GM23338 (cell line): Measurements from ENCODE around the gene MAP1LC3A. TPM values are rescaled to one million over a fixed set of nuclear protein-coding genes. Genes with fewer than 3 reads are reported as not detected.

Experiments
- ATAC-seq: fragments of 200-7000 bp; cut with Tn5 transposase; 3 replicates; pipeline ENCODE4 v1.9.1; 2020
- DNase-seq: peaks from one replicate; pipeline ENCODE4 v3.0.0-alpha.2; 2015; ENCODE audit warnings: low spot score
- H2AFZ ChIP-seq: fragments of 200-600 bp; sonication (generic); 2 replicates; pipeline ENCODE4 v1.8.0; 2016; ENCODE audit warnings: antibody characterized with exemption, mild to moderate bottlenecking, moderate library complexity
- H3F3A ChIP-seq: fragments of 200-600 bp; sonication (generic); replicated peaks from 2 replicates; pipeline ENCODE4 v1.8.0; 2017; ENCODE audit warnings: antibody characterized with exemption, mixed run types, low read depth
- H3K27ac ChIP-seq: fragments of 200-600 bp; sonication (generic); 2 replicates; pipeline ENCODE4 v1.6.1; 2016; ENCODE audit warnings: low read depth
- H3K27me3 ChIP-seq: fragments of 200-600 bp; sonication (generic); 2 replicates; pipeline ENCODE4 v1.8.0; 2016; ENCODE audit warnings: mild to moderate bottlenecking, mixed run types, moderate library complexity; ENCODE audit not compliant: insufficient read depth
- H3K36me3 ChIP-seq: fragments of 200-600 bp; sonication (generic); 2 replicates; pipeline ENCODE4 v1.8.0; 2016; ENCODE audit warnings: mild to moderate bottlenecking; ENCODE audit not compliant: insufficient read depth
- H3K4me1 ChIP-seq: fragments of 200-600 bp; sonication (generic); 2 replicates; pipeline ENCODE4 v1.8.0; 2016; ENCODE audit warnings: mild to moderate bottlenecking, moderate library complexity; ENCODE audit not compliant: insufficient read depth
- H3K4me2 ChIP-seq: fragments of 200-600 bp; sonication (generic); 2 replicates; pipeline ENCODE4 v1.7.1; 2017; ENCODE audit warnings: mixed run types
- H3K4me3 ChIP-seq: fragments of 200-600 bp; sonication (generic); 2 replicates; pipeline ENCODE4 v1.6.1; 2016; ENCODE audit warnings: mixed run types
- H3K79me2 ChIP-seq: fragments of 200-600 bp; sonication (generic); replicated peaks from 2 replicates; pipeline ENCODE4 v1.8.0; 2017; ENCODE audit warnings: mild to moderate bottlenecking; ENCODE audit not compliant: insufficient read depth
- H3K9me2 ChIP-seq: fragments of 200-600 bp; sonication (generic); 2 replicates; pipeline ENCODE4 v1.8.0; 2017; ENCODE audit not compliant: insufficient read depth
- H4K20me1 ChIP-seq: fragments of 200-600 bp; sonication (generic); replicated peaks from 2 replicates; pipeline ENCODE4 v1.8.0; 2017; ENCODE audit warnings: mild to moderate bottlenecking; ENCODE audit not compliant: insufficient read depth
- H3K27ac Mint-ChIP-seq: 2 replicates; pipeline ENCODE4 v1.8.0; 2020; ENCODE audit warnings: inconsistent platforms, mild to moderate bottlenecking, moderate library complexity, mixed read lengths
- H3K27me3 Mint-ChIP-seq: 3 replicates; pipeline ENCODE4 v1.8.0; 2022; ENCODE audit warnings: low read depth, mild to moderate bottlenecking, moderate library complexity, mixed read lengths, inconsistent platforms; ENCODE audit not compliant: insufficient read depth, poor library complexity
- H3K36me3 Mint-ChIP-seq: 3 replicates; pipeline ENCODE4 v1.8.0; 2021; ENCODE audit warnings: low read depth, mild to moderate bottlenecking, inconsistent platforms, moderate library complexity, mixed read lengths
- H3K4me1 Mint-ChIP-seq: 3 replicates; pipeline ENCODE4 v1.8.0; 2020; ENCODE audit warnings: mild to moderate bottlenecking, inconsistent platforms, mixed read lengths
- H3K4me3 Mint-ChIP-seq: 3 replicates; pipeline ENCODE4 v1.8.0; 2021; ENCODE audit warnings: moderate library complexity, mild to moderate bottlenecking, inconsistent platforms, mixed read lengths
- H3K9me3 Mint-ChIP-seq: 3 replicates; pipeline ENCODE4 v1.8.0; 2020; ENCODE audit warnings: moderate library complexity, mild to moderate bottlenecking, inconsistent platforms, mixed read lengths
- CREB1 ChIP-seq: fragments of 250-450 bp; sonication (Bioruptor Pico); IDR thresholded peaks from 2 replicates; pipeline ENCODE4 v1.5.0; 2020; ENCODE audit warnings: low read depth, mild to moderate bottlenecking, moderate library complexity
- EZH2 ChIP-seq: fragments of 200-600 bp; sonication (generic); IDR thresholded peaks from one replicate; pipeline ENCODE4 v1.8.0; 2017; ENCODE audit warnings: antibody characterized with exemption, mild to moderate bottlenecking, low read depth; ENCODE audit not compliant: unreplicated experiment
- JUNB ChIP-seq: IDR thresholded peaks from one replicate; pipeline ENCODE4 v1.6.1; 2016; ENCODE audit warnings: antibody characterized with exemption; ENCODE audit not compliant: unreplicated experiment
- NANOG ChIP-seq: IDR thresholded peaks from 2 replicates; pipeline ENCODE4 v1.6.1; 2016; ENCODE audit warnings: antibody characterized with exemption, borderline replicate concordance
- POLR2AphosphoS5 ChIP-seq: IDR thresholded peaks from 2 replicates; pipeline ENCODE4 v1.6.1; 2016; ENCODE audit warnings: antibody characterized with exemption, low read depth
- STAT1 ChIP-seq: IDR thresholded peaks from one replicate; pipeline ENCODE4 v1.6.1; 2016; ENCODE audit warnings: antibody characterized with exemption; ENCODE audit not compliant: unreplicated experiment
- ZNF114 ChIP-seq: fragments of 250-450 bp; sonication (Bioruptor Pico); IDR thresholded peaks from 2 replicates; pipeline ENCODE4 v1.5.0; 2020; ENCODE audit warnings: mild to moderate bottlenecking, moderate library complexity
- ZNF462 ChIP-seq: fragments of 250-450 bp; sonication (Bioruptor Pico); IDR thresholded peaks from 2 replicates; pipeline ENCODE4 v1.5.0; 2020; ENCODE audit warnings: mild to moderate bottlenecking, moderate library complexity
- polyA plus RNA-seq: library from polyadenylated mRNA; unstranded; fragments of >200 nt; fragmentation: Nextera tagmentation; extraction: Ambion mirVana; gene quantifications from 2 replicates; pipeline ENCODE4 v1.2.1, GENCODE V29; 2016
- total RNA-seq: library from RNA; depleted of rRNA; stranded (reverse); fragments of >200 nt; shearing (Covaris generic); gene quantifications from 2 replicates; pipeline ENCODE4 v1.2.3, GENCODE V29; 2014
- TF ChIP-seq, protein P1 (sequence below), 2 experiments: fragments of 200-600 bp in 1 of 2; sonication (generic) in 1 of 2; conservative IDR thresholded peaks; 2 replicates each; pipeline versions ENCODE4 v1.5.1 to v1.6.1; 2016 to 2017; ENCODE audit warnings: antibody characterized with exemption in 2 of 2, low read depth in 2 of 2, mild to moderate bottlenecking in 2 of 2, moderate library complexity in 1 of 2
- TF ChIP-seq, protein P2 (sequence below): IDR thresholded peaks from 2 replicates; pipeline ENCODE4 v1.6.1; 2016; ENCODE audit warnings: antibody characterized with exemption

Gene MAP1LC3A
- total and polyA plus RNA-seq, 2 experiments from 2014 or later: 15.2 to 15.9 TPM

DNA sequence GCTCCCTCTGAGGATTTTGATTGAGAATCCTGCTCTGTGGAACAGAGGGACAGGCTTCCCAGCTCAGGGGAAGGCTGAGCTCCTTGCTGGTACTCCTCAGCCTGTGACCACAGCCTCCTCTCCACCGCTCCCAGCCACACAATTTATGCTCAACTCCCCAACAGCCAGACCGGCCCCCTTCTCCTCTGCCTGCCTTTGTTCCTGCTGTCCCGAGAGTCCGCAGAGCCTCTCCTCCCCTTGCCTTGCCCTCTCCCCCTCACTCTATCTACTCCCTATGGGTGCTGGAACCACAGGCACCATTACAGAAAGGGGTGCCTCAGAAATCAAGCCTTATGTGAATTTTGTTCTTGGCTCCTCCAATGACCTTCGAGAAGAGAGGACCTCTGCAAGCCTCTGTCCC lies 15.9 kb downstream of the MAP1LC3A start:
- H3K36me3 ChIP-seq: no peaks in the 10 kb centered on the region
- no peak overlapping the region for H3K27ac Mint-ChIP-seq

GRCh38 chr20:34574861-34575260 lies 16.3 kb downstream of the MAP1LC3A start:
- H3K36me3 Mint-ChIP-seq: peaks cover 9% of the 10 kb centered on the region; the same call in 2 of the 3 replicates
- Histone ChIP-seq H3K27ac (no peak overlapping the region), H3K4me1 (peaks cover 6% of the 10 kb centered on the region; the same call in 1 of the 2 replicates), H3K79me2 (no peaks in the 10 kb centered on the region), H3K27me3 (no peaks in the 10 kb centered on the region), H4K20me1 (no peaks in the 10 kb centered on the region), H3F3A (no peaks in the 10 kb centered on the region), H3K36me3 (no peaks in the 10 kb centered on the region), H3K4me2 (no peak overlapping the region), H3K4me3 (no peak overlapping the region), H3K9me2 (no peaks in the 10 kb centered on the region), H2AFZ (no peak overlapping the region)
- peaks cover 11% of the 10 kb centered on the region; the same call in 2 of the 3 replicates for H3K4me1 Mint-ChIP-seq
- no peak overlapping the region for H3K4me3 Mint-ChIP-seq
- ATAC-seq: no peak
- H3K27me3 Mint-ChIP-seq: no peaks in the 10 kb centered on the region
- DNase-seq: no peak
- H3K9me3 Mint-ChIP-seq: no peaks in the 10 kb centered on the region
- no peak overlapping the region for H3K27ac Mint-ChIP-seq
- TF ChIP-seq EZH2 (no peak), ZNF462 (CRISPR knock-in tag) (no peak), NANOG (no peak)

More for the DNA sequence above, 15.9 kb downstream of the MAP1LC3A start:
- H2AFZ ChIP-seq: no peak overlapping the region
- no peaks in the 10 kb centered on the region for H3F3A ChIP-seq
- no peaks in the 10 kb centered on the region for H4K20me1 ChIP-seq
- Mint-ChIP-seq H3K4me3 (no peak overlapping the region), H3K27me3 (no peaks in the 10 kb centered on the region), H3K36me3 (peaks cover 9% of the 10 kb centered on the region; the same call in 2 of the 3 replicates), H3K4me1 (peaks cover 11% of the 10 kb centered on the region; the same call in 2 of the 3 replicates), H3K9me3 (no peaks in the 10 kb centered on the region)
- H3K9me2 ChIP-seq: no peaks in the 10 kb centered on the region
- no peak for ATAC-seq
- no peaks in the 10 kb centered on the region for H3K27me3 ChIP-seq
- H3K79me2 ChIP-seq: no peaks in the 10 kb centered on the region
- H3K27ac ChIP-seq: no peak overlapping the region
- TF ChIP-seq POLR2AphosphoS5: no peak
- TF ChIP-seq NANOG: no peak
- TF ChIP-seq EZH2: no peak
- TF ChIP-seq STAT1: no peak
- no peak for TF ChIP-seq ZNF114 (CRISPR knock-in tag)
- TF ChIP-seq, protein P1, sequence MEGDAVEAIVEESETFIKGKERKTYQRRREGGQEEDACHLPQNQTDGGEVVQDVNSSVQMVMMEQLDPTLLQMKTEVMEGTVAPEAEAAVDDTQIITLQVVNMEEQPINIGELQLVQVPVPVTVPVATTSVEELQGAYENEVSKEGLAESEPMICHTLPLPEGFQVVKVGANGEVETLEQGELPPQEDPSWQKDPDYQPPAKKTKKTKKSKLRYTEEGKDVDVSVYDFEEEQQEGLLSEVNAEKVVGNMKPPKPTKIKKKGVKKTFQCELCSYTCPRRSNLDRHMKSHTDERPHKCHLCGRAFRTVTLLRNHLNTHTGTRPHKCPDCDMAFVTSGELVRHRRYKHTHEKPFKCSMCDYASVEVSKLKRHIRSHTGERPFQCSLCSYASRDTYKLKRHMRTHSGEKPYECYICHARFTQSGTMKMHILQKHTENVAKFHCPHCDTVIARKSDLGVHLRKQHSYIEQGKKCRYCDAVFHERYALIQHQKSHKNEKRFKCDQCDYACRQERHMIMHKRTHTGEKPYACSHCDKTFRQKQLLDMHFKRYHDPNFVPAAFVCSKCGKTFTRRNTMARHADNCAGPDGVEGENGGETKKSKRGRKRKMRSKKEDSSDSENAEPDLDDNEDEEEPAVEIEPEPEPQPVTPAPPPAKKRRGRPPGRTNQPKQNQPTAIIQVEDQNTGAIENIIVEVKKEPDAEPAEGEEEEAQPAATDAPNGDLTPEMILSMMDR (conservative IDR thresholded peaks at IDR 0.05; ENCODE audit: low read depth in 2 of 2): no peak
- TF ChIP-seq CREB1 (CRISPR knock-in tag): no peak
- TF ChIP-seq, protein P2, sequence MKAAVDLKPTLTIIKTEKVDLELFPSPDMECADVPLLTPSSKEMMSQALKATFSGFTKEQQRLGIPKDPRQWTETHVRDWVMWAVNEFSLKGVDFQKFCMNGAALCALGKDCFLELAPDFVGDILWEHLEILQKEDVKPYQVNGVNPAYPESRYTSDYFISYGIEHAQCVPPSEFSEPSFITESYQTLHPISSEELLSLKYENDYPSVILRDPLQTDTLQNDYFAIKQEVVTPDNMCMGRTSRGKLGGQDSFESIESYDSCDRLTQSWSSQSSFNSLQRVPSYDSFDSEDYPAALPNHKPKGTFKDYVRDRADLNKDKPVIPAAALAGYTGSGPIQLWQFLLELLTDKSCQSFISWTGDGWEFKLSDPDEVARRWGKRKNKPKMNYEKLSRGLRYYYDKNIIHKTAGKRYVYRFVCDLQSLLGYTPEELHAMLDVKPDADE: no peak
- TF ChIP-seq JUNB: no peak
- peaks cover 6% of the 10 kb centered on the region; the same call in 1 of the 2 replicates for H3K4me1 ChIP-seq
- no peak overlapping the region for H3K4me3 ChIP-seq
- no peak overlapping the region for H3K4me2 ChIP-seq
- DNase-seq: no peak
